Left hindlimb (tissue), 1 donor: ENCODE measurements around the gene IRAK2.

Experiments used
- DNase-seq: peaks from one replicate; pipeline ENCODE4 v3.0.0-alpha.2; 2018

Gene IRAK2

DNA sequence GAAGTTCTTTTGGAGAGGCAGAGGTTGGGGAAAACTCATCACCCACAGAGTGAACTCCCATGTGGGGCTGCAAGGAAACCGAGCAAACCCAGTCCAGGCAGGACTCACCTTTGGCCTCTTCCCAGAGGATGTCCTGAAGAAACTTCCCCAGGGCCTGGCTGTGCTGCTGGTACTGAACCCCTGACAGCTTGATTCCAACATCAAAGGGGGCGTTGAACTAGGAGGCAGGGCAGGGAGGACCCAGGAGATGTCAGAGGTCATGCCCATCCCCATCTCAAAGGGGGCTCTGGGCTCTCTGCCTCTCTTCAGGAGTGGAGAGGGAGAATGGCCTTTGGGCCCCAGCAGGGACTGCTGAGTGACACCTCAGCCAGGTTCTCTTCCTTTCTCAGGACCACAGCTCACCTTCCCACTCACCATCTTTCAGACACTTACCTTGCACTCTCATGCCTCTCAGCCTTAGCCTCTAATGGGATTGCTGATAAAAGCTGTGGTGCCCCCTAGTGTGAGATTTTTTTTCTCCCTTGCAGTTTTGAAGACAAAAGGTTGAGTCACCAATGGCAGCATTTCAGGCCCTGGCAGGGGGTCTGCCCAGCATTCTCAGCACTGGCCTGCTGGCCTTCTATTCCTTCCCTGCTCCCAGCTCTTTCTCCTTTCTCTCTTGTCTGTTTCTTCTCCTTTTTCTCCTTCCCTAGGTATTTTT lies 122.0 kb downstream of the IRAK2 start:
- DNase-seq: no peak

DNA sequence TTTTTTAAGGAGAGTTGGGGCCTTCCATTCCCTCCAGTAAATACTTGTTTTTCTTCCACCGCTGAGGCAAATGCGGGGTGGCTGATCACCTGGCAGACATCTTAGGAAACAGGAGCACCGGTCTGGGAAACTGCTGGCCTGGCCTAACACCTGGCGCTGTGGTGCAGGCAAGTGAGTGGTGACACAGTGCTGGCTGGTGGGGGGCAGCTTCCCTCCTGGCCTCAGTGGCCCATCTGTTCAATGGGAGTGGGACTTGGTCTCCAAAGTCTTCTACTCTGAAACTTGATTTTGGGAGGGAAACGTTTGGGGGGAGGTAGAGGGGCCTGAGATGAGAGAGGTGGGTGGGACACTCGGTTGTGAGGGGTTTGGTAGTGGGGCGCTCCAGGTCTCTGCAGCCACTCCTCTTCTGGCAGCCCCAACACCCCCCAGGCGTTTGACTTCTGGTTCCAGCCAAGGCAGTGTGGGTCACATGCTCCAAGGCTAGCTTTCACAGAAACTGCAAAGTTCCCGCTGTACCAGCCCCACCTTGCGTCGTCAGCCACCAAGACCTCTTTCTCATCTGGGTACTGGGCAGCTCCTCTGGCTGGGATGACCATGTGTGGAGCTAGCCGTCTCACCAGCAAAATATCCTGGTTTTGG lies 123.3 kb downstream of the IRAK2 start:
- no peak for DNase-seq

DNA sequence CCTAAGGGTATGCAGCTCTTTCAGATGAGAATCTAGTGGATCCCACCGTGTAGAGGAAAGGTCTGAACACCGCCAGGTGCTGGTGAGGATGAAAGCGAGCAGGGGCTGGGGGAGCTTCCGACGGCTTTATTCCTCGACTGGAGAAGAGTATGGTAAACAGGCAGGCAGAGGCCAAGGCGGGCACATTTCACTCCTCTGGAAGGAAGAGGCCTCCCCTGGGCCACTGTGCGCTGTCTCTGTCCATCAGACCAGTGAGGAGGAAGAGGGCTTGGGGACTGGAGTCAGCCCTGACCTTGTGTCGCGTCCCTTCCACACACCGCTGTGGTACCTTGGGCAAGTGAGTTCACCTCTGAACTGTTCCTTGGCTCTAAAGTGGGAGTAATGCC lies 123.8 kb downstream of the IRAK2 start:
- DNase-seq: no peak

DNA sequence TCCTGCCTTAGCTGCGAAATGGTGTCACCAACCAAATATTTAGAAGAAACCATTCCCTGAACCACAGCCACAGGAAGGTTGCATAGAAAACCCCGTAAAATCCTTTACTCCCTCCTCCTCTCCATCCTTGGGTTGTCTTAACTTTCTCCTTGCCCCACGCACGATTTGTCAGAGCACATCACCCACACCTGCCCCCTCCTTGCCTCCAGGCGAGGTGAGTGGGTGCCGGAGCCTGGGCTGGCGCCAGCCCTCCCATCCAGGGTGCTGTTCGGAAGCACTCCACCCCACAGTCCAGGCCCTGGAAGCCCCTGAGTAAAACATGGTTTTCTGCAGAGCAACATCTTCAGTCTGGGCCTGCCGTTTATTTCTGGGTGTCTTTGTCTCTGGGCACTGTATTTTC lies 124.4 kb downstream of the IRAK2 start:
- no peak for DNase-seq

DNA sequence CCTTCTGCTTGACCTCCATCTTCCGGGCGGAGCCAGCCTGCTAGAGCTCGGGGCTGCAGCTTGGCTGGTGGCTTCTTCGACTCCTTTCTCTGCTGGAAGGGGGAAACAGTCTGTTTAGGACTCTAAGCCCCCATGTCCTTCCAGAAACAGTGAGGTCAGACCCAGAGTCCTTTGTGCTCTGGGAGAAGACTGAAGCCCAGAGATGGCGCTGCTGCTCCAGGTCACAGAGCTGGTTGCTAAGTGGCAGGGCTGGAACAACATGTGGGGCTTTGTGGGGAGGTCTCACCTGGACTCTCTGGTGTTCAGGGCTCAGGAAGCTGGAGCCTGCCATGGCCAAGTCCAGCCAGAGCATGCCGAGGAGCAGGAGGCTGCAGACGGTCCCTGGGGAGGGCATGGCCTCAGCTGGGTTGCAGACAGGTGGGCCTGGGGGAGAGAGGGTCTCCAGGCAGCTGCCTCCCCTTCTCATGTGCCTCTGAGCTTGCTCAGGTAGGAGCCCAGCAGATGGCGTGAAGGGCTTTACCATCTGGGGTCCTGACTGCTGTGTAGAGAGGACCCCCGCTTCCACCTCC lies 125.2 kb downstream of the IRAK2 start:
- DNase-seq: no peak

DNA sequence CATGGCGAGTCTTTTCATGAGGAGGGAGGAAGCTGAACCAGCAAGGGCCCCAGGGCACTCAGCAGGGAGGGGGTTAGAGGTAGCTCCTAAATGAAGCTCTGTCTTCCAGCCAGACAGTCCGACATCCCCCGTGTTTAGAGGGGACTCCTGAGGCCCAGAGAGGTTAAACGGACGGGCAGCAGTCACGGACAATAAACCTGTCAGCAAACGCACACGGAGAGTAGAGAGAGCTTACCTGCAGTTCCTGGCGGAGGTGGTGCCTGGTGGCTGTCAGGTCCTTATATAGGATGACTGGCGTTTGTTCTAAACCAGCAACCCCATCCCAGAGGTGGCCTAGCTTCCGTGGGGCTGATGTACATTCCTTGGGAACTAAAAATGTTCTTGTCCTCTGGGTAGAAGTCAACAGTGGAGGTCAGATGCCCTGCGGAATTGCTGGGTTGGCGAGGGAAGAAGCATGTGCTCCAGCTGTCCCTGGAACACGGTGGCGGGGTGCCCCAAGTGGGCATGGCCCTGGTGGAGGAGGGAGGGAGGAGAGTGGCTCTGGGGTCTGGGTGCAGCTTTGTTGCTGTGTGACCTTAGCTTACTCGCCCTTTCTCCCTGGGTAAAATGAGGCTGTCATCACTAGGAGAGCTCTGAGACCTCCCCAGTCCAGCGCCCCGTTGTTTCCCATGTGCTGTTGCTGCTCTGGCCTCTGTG lies 125.9 kb downstream of the IRAK2 start:
- no peak for DNase-seq

DNA sequence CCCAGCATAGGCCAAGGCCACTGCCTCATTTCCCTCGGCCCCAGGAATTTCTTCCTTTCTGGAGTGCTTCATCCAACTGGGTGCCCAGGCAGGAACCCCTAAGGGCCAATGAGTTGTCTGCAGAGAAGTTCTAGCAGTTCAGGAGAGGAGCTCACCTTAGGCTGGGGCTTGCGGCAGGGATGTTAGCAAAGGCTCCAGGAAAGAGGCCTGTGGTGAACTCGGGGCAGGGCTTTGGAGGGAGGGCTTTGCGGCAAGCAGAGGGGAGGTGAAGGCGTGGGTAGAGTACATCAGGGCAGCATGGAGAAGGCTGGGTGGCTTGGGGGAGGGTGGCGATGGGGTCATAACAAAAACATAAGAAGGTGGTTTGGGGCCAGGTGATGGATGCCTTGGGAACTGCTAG lies 126.9 kb downstream of the IRAK2 start:
- DNase-seq: no peak

DNA sequence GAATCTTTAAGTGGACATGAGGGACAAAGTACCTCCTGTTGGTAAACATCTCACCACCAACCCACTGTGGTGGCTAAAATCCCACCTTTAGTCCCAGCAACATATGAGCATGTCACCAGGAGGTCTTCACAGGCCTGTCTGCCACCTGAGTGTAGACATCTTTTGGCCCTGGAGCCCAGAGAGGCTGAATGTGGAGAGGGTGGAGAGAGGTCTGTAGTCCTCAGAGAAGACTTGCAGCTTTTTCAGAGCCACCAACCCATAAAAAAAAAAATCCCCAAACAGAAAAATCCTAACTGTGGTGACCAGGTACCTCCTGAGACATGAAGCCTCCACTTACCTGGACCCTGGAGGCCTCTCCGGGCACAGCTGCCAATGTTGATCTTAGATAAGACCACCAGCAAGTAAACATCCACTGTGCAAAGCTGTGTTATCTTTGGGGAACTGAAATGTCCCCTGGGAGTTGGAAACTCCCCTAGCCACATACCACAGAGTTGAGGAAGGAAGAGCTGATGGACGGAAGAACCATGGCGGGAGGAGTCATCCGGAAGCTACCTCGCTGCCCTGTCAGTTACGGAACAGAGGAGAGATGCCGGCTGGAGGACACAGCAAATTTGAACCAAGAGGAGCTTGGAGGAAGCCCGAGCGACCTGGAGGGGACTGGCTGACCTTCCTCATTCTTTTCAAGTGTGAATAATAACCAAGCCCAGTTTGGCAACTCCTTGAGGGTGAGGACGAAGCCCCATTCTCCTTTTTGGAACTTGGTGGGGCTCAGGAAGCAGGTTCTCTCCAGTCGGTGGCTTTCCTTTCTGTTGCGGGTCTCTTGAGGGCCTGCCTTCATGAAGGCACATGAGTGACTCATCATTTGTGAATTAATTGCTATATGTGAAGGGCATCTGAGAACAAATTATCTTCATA lies 128.0 kb downstream of the IRAK2 start, which contains the start of gene GHRL:
Gene GHRL (minus strand): TSS at position 443 of the 915 bp plus-strand sequence. CDS start 2,767 bp downstream, outside the sequence.
- DNase-seq: no peak
